Brain microvascular endothelial cell (primary cell): ENCODE data around the gene CTTN.

Source experiments
- DNase-seq: peaks from one replicate; pipeline ENCODE4 v3.0.0-alpha.2; 2020
- H3K27ac ChIP-seq: fragments of 250-450 bp; sonication (Bioruptor Pico); 2 replicates; pipeline ENCODE4 v1.5.1; 2020; ENCODE audit warnings: mild to moderate bottlenecking, moderate library complexity
- H3K27me3 ChIP-seq: fragments of 250-450 bp; sonication (Bioruptor Pico); replicated peaks from 2 replicates; pipeline ENCODE4 v1.5.1; 2020; ENCODE audit warnings: mild to moderate bottlenecking
- H3K36me3 ChIP-seq: fragments of 250-450 bp; sonication (Bioruptor Pico); replicated peaks from 2 replicates; pipeline ENCODE4 v1.5.1; 2020; ENCODE audit warnings: mild to moderate bottlenecking
- H3K4me3 ChIP-seq: 2 replicates; pipeline ENCODE4 v1.5.1; 2011; ENCODE audit warnings: low read depth, mild to moderate bottlenecking, control low read depth, low read length, moderate library complexity
- in situ Hi-C: cut with HindIII; loops from 2 replicates; pipeline ENCODE4 v1.10.0; 2017; ENCODE audit warnings: low sequenced_read_pairs, low pct_ligation_motif_present
- TF ChIP-seq, protein P1 (sequence below): IDR thresholded peaks from 2 replicates; pipeline ENCODE4 v1.5.1; 2011; ENCODE audit warnings: low read depth, mild to moderate bottlenecking, moderate library complexity, low read length, control low read depth, inconsistent platforms; ENCODE audit errors: missing control alignments

Gene CTTN

DNA sequence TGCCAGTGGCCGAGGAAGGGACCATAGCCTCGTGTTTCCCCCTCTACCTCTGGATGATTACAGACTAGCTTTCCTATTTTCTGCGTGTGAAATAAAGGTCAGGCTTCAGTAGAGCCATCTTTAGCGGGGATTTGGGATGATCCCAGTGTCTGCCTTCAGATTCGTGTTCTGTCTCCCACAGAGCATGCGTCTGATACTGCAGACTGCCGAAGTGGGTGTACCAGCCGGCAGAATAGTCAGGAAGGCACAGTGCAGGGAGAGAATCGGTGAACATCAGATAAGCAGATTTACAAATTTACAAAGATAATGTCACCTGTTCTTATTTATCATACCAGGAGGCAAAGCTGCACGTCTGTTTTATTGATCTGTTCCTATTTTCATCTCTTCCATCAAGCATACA lies 11.1 kb downstream of the CTTN start:
- TF ChIP-seq, protein P1, sequence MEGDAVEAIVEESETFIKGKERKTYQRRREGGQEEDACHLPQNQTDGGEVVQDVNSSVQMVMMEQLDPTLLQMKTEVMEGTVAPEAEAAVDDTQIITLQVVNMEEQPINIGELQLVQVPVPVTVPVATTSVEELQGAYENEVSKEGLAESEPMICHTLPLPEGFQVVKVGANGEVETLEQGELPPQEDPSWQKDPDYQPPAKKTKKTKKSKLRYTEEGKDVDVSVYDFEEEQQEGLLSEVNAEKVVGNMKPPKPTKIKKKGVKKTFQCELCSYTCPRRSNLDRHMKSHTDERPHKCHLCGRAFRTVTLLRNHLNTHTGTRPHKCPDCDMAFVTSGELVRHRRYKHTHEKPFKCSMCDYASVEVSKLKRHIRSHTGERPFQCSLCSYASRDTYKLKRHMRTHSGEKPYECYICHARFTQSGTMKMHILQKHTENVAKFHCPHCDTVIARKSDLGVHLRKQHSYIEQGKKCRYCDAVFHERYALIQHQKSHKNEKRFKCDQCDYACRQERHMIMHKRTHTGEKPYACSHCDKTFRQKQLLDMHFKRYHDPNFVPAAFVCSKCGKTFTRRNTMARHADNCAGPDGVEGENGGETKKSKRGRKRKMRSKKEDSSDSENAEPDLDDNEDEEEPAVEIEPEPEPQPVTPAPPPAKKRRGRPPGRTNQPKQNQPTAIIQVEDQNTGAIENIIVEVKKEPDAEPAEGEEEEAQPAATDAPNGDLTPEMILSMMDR = no peak
- Histone ChIP-seq H3K4me3 (no peak overlapping the region), H3K27ac (no peak overlapping the region), H3K36me3 (peaks cover 82% of the 10 kb centered on the region), H3K27me3 (no peaks in the 10 kb centered on the region)
- in situ Hi-C loops = no loop called here
- DNase-seq = no peak

- Histone ChIP-seq H3K27me3 (no peaks in the 10 kb centered on the region), H3K4me3 (no peak overlapping the region), H3K27ac (no peak overlapping the region), H3K36me3 (peaks cover 85% of the 10 kb centered on the region)
- in situ Hi-C loops = no loop called here
- no peak for DNase-seq
- TF ChIP-seq, protein P1 = no peak
These were observed 11.5 kb downstream of the CTTN start for GRCh38 chr11:70409871-70410270.

DNA sequence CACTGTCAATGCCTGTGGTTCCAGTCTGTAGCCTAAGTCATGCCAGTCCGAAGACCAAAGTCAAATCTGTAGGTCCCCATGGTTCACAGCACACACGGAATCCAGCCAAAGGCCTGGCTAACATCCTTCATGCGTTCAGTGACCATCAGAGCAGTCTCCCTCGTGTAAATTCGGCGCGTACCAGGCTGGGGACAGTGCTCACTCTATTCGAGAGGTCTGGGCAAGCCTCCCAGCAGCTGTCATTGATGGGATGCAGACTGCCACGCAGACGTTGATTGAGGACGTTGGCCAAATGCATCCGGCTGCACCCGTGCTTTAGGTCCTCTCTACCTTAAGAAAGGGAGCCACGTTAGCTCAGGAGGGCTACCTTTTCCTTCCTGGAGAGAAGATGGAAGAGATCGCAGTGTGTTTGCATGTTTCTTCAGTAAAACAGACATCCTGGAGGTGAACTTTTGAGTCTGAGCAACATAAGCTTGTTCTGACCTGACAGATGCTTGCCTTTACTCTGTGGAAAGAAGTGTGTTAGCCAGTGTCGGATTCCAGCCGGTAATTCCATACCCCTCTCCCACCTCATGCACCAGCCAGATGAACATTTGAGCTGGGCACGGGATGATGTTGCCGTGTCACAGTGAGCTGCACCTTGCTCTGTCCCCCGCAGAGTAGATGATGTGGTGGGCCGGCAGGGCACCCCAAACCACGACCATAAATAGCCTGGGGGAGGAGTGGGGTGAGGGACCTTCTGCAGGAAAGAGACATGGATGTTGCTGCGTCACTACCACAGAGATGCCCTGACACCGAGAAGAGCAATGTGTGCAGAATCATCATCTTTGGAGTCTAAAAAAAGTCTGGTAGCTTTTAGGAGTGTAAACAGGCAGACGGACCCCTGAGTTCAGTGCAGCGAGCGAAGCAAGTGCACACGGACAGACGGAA lies 12.2 kb downstream of the CTTN start:
- in situ Hi-C loops = no loop called here
- H3K36me3 ChIP-seq = peaks cover 84% of the 10 kb centered on the region
- DNase-seq = no peak
- H3K27ac ChIP-seq = no peak overlapping the region
- TF ChIP-seq, protein P1 = no peak
- H3K27me3 ChIP-seq = no peaks in the 10 kb centered on the region
- no peak overlapping the region for H3K4me3 ChIP-seq

GRCh38 chr11:70411713-70412452 lies 13.6 kb downstream of the CTTN start:
- no peak for DNase-seq
- TF ChIP-seq, protein P1 = no peak
- in situ Hi-C loops = no loop called here
- Histone ChIP-seq H3K27ac (no peak overlapping the region), H3K36me3 (peaks cover 93% of the 10 kb centered on the region), H3K4me3 (no peak overlapping the region), H3K27me3 (no peaks in the 10 kb centered on the region)

DNA sequence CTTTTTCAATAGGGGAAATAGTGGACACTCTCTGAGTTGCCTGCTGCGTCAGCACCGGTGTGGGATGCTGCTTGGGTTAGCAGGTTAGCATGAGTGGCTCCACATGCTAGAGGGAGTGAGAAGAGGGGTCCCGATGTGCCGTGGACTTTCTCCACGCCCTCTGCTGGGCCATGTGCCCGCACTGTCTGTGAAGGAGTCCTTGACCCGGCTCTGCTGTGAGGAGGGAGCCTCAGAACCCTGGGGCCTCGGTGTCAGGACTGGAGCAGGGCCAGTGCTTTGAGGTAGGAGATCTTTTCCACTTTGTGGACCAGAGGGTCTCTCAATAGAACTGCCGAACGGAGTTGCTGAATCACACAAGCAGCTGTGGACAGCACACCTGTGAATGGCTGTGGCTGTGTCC lies 14.8 kb downstream of the CTTN start:
- Histone ChIP-seq H3K36me3 (peaks cover 92% of the 10 kb centered on the region), H3K4me3 (no peak overlapping the region), H3K27ac (no peak overlapping the region), H3K27me3 (no peaks in the 10 kb centered on the region)
- in situ Hi-C loops = no loop called here
- TF ChIP-seq, protein P1 = no peak
- no peak for DNase-seq
